Measurements from ENCODE around the gene FIBCD1.

GRCh38 chr9:130971294-130971849, 32.3 kb upstream of the FIBCD1 start:
- TF ChIP-seq CTCF (IDR thresholded peaks at IDR 0.05) (no peak), POLR2A (IDR thresholded peaks at IDR 0.05) (no peak)
